Medulla oblongata (tissue), 1 donor: ENCODE measurements around the gene SGSM2.

Source experiments
- DNase-seq: peaks from one replicate; pipeline ENCODE4 v3.0.0-alpha.2; 2015; ENCODE audit errors: extremely low spot score

The SGSM2 gene

DNA sequence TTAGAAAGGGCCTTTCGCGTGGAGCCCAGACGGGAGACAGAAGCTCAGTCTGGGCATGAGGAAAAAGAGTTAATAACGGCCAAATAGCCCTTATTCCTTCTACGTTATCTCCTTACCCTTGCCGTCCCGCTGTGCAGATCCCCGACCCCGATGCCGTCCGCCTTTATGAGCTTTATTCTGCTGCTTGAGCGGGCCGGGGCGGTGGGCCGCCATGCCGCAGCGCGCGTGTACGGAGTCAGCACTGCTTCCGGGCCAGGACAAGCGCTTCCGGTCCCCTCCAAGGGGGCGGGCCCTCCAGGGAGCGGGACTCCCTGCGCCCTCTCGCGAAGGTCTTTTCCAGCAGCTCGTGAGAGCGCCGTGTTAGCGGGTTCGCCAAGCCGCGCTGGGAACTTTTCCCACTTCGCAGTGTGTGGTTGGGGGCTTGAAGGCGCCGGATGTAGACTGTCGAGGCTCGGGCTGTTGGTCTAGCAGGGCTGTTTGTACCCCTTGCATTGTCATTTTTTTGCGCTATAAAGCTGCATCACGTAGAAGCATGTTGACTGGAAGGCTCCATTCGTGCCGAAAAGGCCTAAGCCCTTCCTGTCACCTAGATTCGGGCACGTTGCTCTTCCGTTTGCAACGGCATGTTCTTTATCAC lies 968 bp upstream of the SGSM2 start, which contains the start of gene TSR1:
Gene TSR1 (minus strand): TSS at position 243 of the 637 bp plus-strand sequence. CDS start 30 bp downstream, at position 213.
- DNase-seq, result peak; percentile 95

- peak; percentile 42 for DNase-seq
These were observed 428 bp downstream of the SGSM2 start for GRCh38 chr17:2337544-2338314.

GRCh38 chr17:2338315-2338657 lies 985 bp downstream of the SGSM2 start:
- peak; percentile 9 for DNase-seq

GRCh38 chr17:2343421-2343820 lies 6.1 kb downstream of the SGSM2 start:
- no peak for DNase-seq

- no peak for DNase-seq
These were observed 7.2 kb downstream of the SGSM2 start for GRCh38 chr17:2344528-2344927.

GRCh38 chr17:2346475-2346874 lies 9.2 kb downstream of the SGSM2 start:
- DNase-seq, result no peak

DNA sequence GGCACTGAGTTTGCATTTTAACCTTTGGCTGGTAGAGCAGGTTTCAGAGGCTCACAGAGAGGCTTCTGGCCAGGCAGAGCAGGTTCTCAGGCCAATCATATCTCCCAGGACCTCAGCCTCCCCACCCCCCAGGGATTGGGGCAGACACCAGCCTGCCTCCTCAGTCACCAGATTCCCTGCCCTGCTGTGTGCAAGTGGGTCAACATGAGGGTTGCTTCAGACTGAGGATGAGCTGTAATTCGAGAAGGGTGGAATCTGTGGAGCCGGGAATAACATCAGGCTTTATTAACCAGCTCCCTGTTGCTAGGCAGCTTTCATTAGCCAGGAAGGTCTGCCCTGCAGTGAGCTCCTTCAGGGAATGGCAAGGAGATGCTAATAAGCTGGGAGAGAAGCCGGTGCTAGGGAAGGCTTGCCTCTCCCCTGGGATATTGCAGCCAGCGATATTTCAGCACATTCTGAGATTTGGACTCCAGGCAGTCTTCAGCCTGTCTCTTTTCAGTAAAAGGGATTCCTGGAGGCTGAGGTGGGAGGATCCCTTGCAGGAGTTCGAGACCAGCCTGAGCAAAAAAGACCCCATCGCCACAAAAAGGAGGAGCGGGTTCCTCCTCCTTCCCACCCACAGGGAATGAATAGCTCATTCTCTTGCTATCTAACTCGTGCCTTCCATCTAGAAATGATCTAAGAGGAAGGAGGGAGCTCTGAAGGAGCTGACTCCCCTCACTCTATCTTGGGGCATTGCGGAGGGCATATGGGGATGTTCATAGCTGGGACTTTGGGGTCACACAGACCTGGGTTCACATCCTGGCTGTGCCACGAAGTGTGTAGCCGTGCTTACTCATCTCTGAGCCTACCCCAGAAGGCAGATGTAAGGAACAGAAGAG lies 10.7 kb downstream of the SGSM2 start:
- peak; percentile 75 for DNase-seq

DNA sequence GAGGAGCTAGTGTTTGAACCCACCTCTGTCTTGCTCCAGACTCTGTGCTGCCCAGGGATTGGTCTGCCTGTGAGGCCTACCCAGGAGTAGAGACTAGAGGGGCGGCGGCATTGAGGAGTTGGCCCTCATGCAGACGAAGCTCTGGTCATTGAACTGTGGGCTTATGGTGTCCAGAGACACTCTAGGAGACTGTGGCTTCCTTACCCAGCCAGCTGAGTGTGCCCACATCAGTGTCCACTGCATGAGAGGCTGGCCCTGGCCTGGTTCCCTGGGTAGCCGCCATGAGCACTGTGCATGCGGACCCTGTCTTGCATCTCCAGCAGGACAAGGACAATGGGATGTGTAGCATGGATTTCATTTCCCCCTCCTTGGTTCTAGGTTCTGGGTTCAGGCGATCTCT lies 14.0 kb downstream of the SGSM2 start:
- no peak for DNase-seq

- DNase-seq, result no peak
These were observed 17.0 kb downstream of the SGSM2 start for GRCh38 chr17:2354311-2354710.

DNA sequence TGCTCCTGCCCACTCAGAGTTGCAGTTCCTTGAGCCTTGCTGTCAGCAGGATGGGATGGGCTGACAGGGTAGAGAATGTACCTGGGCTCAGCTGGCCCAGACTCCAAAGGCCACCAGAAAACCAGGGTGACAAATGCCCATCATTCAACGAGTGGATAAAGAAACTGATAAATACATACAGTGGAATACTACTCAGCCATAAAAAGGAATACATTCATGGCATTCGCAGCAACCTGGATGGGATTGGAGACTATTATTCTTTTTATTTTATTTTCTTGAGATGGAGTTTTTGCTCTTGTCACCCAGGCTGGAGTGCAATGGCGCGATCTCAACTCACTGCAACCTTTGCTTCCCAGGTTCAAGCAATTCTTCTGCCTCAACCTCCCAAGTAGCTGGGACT lies 19.9 kb downstream of the SGSM2 start:
- no peak for DNase-seq

GRCh38 chr17:2357931-2358434 lies 20.7 kb downstream of the SGSM2 start:
- no peak for DNase-seq

DNA sequence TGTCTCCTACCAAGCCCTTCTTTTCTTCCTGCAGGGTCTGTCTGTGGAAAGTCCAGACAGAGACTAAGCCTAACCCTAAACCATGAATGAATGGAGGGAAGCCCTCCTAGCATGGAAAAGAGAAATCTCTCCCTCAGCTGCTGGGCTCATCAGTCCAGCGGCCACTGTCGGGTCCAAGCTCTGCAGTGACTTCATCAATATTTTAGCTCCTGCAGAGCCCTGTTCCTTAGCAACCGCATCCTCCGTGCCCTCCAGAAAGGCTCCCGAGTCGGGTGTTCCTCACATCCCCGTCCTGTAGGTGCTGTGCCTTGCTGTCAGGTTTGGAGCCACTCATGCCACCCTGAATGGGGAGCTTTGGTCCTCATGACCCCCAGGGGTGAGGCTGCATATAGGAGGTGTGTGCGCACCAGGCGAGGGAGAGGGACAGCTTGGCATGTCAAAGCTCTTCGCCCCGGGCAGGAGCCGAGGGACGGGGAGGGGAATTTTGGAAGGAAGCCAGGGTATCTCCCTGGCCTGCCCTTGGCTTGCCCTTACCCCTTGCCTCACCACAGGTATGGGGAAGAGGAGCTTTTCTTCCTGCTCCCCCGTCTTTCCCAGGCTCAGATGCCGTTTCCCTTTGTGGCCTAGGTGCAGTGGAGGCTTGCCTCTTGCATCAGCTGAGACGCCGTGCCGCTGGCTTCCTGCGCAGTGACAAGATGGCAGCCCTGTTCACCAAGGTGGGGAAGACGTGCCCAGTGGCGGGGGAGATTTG lies 23.9 kb downstream of the SGSM2 start:
- no peak for DNase-seq

DNA sequence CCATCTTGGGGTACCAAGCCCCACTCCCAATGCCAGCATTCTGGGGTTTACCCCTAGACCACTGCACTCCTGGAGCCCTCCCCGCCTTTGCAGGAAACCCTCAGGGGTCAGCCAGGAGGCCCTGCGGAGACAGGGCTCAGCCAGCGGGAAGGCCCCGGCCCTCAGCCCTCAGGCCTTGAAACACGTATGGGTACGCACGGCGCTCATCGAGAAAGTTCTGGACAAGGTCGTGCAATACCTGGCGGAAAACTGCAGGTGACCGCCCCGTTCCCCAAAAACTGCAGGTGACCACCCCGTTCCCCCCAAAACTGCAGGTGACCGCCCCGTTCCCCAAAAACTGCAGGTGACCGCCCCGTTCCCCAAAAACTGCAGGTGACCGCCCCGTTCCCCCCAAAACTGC lies 24.7 kb downstream of the SGSM2 start:
- DNase-seq, result no peak

DNA sequence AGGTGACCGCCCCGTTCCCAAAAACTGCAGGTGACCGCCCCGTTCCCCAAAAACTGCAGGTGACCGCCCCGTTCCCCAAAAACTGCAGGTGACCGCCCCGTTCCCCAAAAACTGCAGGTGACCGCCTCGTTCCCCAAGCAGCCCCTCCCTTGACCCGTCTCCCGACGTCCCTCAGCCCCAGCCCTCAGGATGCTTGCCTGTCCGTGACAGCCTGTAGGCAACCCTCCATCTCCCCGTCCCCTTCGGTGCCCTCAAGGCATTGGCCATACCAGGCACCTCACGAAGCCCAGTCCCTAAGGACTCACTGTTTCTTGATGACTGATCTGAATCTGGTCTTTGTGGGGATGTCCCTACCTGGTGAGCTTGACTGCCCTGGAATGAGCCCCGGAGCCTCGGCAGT lies 25.1 kb downstream of the SGSM2 start:
- no peak for DNase-seq

- DNase-seq, result no peak
These were observed 25.6 kb downstream of the SGSM2 start for GRCh38 chr17:2362881-2363280.

- DNase-seq, result no peak
These were observed 26.0 kb downstream of the SGSM2 start for GRCh38 chr17:2363318-2363717.

GRCh38 chr17:2363851-2364762 lies 26.8 kb downstream of the SGSM2 start:
- DNase-seq, result peak; percentile 40

DNA sequence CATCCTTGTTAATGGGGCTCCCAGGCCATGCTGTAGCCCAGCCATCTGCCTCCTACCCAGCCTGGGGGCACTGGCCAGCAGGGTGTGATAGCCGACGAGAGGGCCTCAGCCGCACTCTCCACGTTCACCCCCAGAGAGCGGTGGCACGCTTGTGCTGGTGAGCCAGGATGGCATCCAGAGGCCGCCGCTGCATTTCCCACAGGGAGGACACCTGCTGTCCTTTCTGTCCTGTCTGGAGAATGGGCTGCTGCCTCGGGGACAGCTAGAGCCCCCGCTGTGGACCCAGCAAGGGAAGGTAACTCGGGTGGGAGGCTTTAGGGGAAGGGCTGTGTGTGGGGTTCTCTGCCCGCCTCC lies 27.4 kb downstream of the SGSM2 start:
- no peak for DNase-seq

DNA sequence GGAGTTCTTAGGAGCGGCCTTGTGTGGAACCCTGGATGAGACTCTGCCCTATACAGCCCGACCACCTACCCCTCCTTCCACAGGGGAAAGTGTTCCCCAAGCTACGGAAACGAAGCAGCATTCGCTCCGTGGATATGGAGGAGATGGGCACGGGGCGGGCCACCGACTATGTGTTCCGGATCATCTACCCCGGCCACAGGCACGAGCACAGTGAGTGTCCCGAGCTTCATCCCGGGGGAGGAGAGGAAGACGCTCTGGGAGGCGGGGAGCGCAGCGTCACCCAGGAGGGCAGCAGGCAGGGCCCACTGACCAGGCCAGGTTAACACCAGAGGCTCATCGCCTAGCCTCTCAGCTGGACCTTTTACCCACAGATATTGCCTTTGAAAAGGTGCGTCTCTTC lies 27.8 kb downstream of the SGSM2 start:
- DNase-seq, result no peak

DNA sequence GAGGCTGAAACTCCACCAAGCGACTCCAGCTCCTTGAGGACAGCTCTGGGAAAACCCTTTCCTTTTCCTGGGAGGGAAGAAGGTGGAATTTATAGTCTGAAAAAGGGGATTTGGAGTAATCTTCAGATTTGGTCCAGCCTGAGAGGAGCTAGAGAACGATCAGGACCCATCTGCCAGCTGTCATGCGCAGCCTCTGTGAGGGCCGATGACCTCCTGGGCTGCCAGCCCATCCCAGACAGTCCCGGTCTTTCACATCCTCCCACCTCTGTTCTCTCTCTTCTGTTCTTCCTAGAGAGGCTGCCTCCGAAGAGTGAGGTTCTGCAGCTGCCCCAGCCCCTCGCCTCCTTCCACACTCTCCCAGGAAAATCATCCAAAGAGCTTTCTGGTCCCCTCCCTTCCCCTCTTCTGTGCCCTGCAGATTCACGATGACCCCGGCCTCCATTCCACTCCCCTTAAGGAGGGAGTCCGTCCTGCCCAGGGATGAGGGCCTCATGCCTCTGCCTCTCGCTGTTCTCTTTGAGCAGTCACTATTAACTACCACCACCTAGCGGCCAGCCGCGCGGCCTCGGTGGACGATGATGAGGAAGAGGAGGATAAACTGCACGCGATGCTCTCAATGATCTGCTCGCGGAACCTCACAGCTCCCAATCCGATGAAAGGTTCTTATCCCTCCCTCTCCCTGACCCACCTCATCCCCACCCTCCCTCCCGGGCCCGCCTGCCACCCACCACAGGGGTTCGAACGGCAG lies 29.6 kb downstream of the SGSM2 start:
- DNase-seq, result no peak
